Pancreas (tissue), 10 donors: ENCODE measurements around the gene IL20RA. TPM values are rescaled to one million over a fixed set of nuclear protein-coding genes. Genes with fewer than 3 reads are reported as not detected.

Experiments
- ATAC-seq, 4 donors: fragments of 200-7000 bp; cut with Tn5 transposase; one replicate each; pipeline versions ENCODE4 v1.8.0 to v1.9.1; 2020; ENCODE audit warnings: mild to moderate bottlenecking in 4 of 4, moderate library complexity in 4 of 4
- DNase-seq, 6 donors: peaks; one replicate each; pipeline ENCODE4 v3.0.0-alpha.2; 2020
- FAIRE-seq: peaks from 2 replicates; lab custom pipeline; 2012; peaks lifted over from hg19 to GRCh38; lab: Jason Lieb, UNC
- H3K27ac ChIP-seq, 4 donors: fragments of 200-600 bp; sonication (generic); 1 replicate in 3 of 4; 2 replicates in 1 of 4; pipeline versions ENCODE4 v1.5.0 to v1.8.0; 2020
- H3K27me3 ChIP-seq, 4 donors: fragments of 200-600 bp; one replicate each; pipeline ENCODE4 v1.8.0; 2021
- H3K36me3 ChIP-seq, 3 donors: fragments of 200-600 bp; sonication (generic) in 1 of 3; one replicate each; pipeline versions ENCODE4 v1.5.0 to v1.8.0; 2020 to 2021
- H3K4me1 ChIP-seq, 3 donors: fragments of 200-600 bp; one replicate each; pipeline ENCODE4 v1.8.0; 2021
- H3K4me3 ChIP-seq, 4 donors: fragments of 200-600 bp; sonication (generic) in 2 of 4; one replicate each; pipeline versions ENCODE4 v1.5.0 to v1.8.0; 2020 to 2021
- H3K9me3 ChIP-seq, 4 donors: fragments of 200-600 bp; one replicate each; pipeline ENCODE4 v1.8.0; 2021
- whole genome bisulfite sequencing, 2 donors: extraction: QIAGEN DNeasy Blood & Tissue Kit; methylation state at CpG; one replicate each; pipeline ENCODE4 v1.1.7; 2013; 5-methylcytosine and 5-hydroxymethylcytosine counted together
- intact Hi-C, 3 donors: fragments of 100-400 bp; cut with DNase I; formaldehyde crosslinking; loops; one replicate each; pipeline versions ENCODE4 v1.11.1 to v1.14.2; 2022
- polyA plus RNA-seq, 2 donors: library from polyadenylated mRNA; stranded (reverse); fragments of 200-250 nt; gene quantifications; one replicate each; pipeline ENCODE4 v1.2.3, GENCODE V29; 2013
- total RNA-seq, 6 donors: library from RNA; stranded (reverse); fragmentation: NEBNext Ultra II Directional in 4 of 6; extraction: Animal tissue kit (Norgen Biotek cat#: 25700) in 4 of 6; gene quantifications; one replicate each; pipeline versions ENCODE4 v1.2.1 to v1.2.4, GENCODE V29; 2021 to 2023
- TF ChIP-seq, protein P1 (sequence below), 4 donors: fragments of 200-600 bp; sonication (generic) in 3 of 4; IDR thresholded peaks; one replicate each; pipeline versions ENCODE4 v1.5.0 to v1.8.0; 2021; ENCODE audit warnings: antibody characterized with exemption in 4 of 4
- donor health status: healthy with polysubstance abuse.
- donor health status: DM: no; HTN: no; CAD: no; lungs with moderate emphysema.
- donor health status: DM: no; HTN: no; CAD: no.
- donor health status: control.
- donor health status: control.
- donor health status: Bipolar disorder and iron deficiency.
- donor health status: DM: yes; HTN: yes; CAD: no.
- donor health status: DM: no; HTN: no; CAD: no.
- donor health status: DM: no; HTN: no; CAD: no.
- donor health status: DM: yes; HTN: yes; CAD: no.

The IL20RA gene
- total and polyA plus RNA-seq, 8 donors: 5.5 to 22.2 (median 9.0) TPM

DNA sequence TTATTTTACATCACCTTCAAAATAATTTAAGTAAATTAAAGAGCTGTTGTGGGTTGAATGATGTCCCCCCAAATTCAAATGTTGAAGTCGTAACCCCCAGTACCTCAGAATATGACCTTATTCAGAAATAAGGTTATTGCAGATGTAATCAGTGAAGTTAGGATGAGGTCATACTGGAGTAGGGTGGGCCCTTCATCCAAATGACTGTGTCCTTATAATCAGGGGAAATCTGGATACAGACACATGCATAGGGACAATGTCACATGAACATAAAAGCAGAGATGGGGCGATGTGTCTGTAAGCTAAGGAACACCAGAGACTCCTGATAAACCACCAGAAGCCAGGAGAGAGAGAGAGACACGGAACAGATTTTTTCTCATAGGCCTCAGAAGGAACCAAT lies 13.3 kb upstream of the IL20RA start:
- TF ChIP-seq, protein P1, sequence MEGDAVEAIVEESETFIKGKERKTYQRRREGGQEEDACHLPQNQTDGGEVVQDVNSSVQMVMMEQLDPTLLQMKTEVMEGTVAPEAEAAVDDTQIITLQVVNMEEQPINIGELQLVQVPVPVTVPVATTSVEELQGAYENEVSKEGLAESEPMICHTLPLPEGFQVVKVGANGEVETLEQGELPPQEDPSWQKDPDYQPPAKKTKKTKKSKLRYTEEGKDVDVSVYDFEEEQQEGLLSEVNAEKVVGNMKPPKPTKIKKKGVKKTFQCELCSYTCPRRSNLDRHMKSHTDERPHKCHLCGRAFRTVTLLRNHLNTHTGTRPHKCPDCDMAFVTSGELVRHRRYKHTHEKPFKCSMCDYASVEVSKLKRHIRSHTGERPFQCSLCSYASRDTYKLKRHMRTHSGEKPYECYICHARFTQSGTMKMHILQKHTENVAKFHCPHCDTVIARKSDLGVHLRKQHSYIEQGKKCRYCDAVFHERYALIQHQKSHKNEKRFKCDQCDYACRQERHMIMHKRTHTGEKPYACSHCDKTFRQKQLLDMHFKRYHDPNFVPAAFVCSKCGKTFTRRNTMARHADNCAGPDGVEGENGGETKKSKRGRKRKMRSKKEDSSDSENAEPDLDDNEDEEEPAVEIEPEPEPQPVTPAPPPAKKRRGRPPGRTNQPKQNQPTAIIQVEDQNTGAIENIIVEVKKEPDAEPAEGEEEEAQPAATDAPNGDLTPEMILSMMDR (IDR thresholded peaks at IDR 0.05): no peak
- Histone ChIP-seq H3K9me3 (no peaks in the 10 kb centered on the region), H3K27ac (no peak overlapping the region), H3K36me3 (no peaks in the 10 kb centered on the region), H3K4me1 (no peaks in the 10 kb centered on the region), H3K4me3 (no peak overlapping the region), H3K27me3 (no peaks in the 10 kb centered on the region)
- ATAC-seq (no peak), DNase-seq (no peak), FAIRE-seq (no peak)
- WGBS, 2 donors: 95 to 97% methylated on average over 3 of the region's 3 CpGs
- intact Hi-C loops: no loop called here

DNA sequence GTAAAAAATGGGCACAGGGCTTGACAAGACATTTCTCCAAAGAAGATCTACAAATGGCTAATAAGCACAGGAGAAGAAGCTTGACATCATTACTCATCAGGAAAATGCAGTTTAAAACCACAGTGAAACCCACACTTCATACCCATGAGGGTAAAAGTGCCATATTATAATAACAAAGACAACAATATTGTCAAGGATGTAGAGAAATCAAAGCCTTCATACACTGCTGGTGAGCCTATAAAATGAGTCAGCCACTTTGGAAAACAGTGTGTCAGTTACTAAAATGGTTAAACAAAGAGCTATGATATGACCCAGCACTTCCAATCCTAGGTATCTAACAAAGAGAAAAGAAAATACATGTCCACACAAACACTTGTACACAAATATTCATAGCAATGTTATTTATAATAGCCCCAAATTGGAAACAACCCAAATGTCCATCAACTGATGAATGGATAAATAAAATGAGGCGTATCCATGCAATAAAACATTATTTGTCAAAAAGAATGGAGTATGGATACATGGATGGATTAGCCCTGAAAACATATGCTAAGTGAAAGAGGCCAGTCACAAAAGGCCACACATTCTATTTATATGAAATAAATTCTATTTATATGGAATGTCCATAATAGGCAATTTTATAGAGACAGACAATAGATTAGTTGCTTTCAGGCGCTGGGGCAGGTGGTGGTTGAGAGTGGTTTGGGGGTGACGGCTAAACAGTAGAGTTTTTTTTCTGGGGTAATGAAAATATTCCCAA lies 11.5 kb upstream of the IL20RA start:
- TF ChIP-seq, protein P1 (IDR thresholded peaks at IDR 0.05): no peak
- Histone ChIP-seq H3K27ac (no peak overlapping the region), H3K36me3 (no peaks in the 10 kb centered on the region), H3K27me3 (no peaks in the 10 kb centered on the region), H3K4me3 (no peak overlapping the region), H3K4me1 (no peaks in the 10 kb centered on the region), H3K9me3 (no peaks in the 10 kb centered on the region)
- intact Hi-C loops: no loop called here
- no peak for ATAC-seq
- DNase-seq: no peak
- 92 to 95% methylated on average over 3 of the region's 3 CpGs for WGBS, 2 donors
- FAIRE-seq: no peak

DNA sequence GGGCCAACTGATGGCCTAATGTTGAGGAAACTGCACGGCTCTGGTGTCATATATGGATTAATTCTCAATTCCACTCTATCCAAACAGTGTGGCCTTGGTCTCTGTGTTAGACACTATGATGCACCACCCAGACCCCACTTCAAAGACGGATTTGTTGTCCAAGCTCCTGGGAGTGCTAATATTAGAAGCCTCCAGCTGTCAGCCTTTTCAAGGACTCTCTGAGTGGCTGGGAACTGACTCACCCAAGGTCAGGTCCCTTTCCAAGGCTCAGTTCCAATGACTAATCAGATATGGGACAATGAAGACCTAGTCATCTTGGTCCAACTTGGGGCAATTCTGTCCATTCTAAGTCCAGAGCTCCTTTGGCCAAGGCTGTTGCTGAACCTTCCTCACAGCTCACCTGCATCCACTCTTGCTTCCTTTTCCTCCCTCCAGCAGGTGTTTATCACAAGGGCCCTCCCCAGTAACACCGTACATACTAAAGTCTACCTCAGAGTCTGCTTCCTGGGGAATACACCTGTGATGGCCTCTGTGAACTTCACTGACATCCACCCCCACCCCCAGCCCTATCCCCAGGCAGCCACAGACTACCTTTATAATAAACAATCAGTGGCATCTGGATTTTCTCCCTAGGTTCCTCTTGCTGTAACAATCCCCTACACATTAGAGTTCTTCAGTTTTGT lies 7.2 kb upstream of the IL20RA start:
- no peak for FAIRE-seq

DNA sequence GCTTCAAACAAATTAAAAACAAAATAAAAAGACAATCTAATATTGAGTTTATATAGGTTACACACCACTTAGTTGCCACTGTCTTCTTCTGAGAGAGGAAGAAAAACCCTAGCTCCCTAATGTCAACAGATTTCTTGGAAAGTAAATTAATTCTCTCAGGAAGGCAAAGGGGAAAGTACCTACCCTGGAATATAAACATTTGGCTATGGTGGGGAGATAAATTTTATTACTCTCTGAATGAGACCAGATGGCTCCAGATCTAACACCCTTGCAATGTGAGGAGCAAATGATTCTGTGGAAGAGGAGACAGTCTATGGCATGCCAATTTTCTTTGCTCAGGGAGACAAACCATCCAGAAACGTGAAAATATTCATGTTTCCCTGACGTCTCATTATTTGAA lies 4.3 kb upstream of the IL20RA start:
- Histone ChIP-seq H3K4me3 (no peak overlapping the region), H3K9me3 (no peaks in the 10 kb centered on the region), H3K27me3 (no peaks in the 10 kb centered on the region), H3K4me1 (no peaks in the 10 kb centered on the region), H3K27ac (no peak overlapping the region), H3K36me3 (no peaks in the 10 kb centered on the region)
- ATAC-seq (no peak), DNase-seq (no peak), FAIRE-seq (no peak)
- TF ChIP-seq, protein P1 (IDR thresholded peaks at IDR 0.05): no peak
- 70 to 74% methylated on average over 2 of the region's 2 CpGs for whole genome bisulfite sequencing, 2 donors
- intact Hi-C loops: no loop called here

More for the DNA sequence above, 7.2 kb upstream of the IL20RA start:
- WGBS, 2 donors: 57 to 58% methylated on average over 3 of the region's 3 CpGs
- intact Hi-C loops: no loop called here
- H3K27ac ChIP-seq: no peak overlapping the region
- DNase-seq (no peak), ATAC-seq (peak in 3 of 4 donors; percentile 20 to 60 (median 24))
- no peaks in the 10 kb centered on the region for H3K4me1 ChIP-seq
- no peaks in the 10 kb centered on the region for H3K9me3 ChIP-seq
- H3K36me3 ChIP-seq: no peaks in the 10 kb centered on the region
- no peak overlapping the region for H3K4me3 ChIP-seq
- no peaks in the 10 kb centered on the region for H3K27me3 ChIP-seq
- TF ChIP-seq, protein P1 (IDR thresholded peaks at IDR 0.05): no peak
